HG02943 (cell line): ENCODE measurements around the gene KRT71.

Experiments
- ATAC-seq: cut with Tn5 transposase; IDR thresholded peaks from one replicate; pipeline ENCODE4 v1.9.1; 2021; ENCODE audit warnings: mild to moderate bottlenecking, low read depth, moderate library complexity; ENCODE audit not compliant: unreplicated experiment

The KRT71 gene

DNA sequence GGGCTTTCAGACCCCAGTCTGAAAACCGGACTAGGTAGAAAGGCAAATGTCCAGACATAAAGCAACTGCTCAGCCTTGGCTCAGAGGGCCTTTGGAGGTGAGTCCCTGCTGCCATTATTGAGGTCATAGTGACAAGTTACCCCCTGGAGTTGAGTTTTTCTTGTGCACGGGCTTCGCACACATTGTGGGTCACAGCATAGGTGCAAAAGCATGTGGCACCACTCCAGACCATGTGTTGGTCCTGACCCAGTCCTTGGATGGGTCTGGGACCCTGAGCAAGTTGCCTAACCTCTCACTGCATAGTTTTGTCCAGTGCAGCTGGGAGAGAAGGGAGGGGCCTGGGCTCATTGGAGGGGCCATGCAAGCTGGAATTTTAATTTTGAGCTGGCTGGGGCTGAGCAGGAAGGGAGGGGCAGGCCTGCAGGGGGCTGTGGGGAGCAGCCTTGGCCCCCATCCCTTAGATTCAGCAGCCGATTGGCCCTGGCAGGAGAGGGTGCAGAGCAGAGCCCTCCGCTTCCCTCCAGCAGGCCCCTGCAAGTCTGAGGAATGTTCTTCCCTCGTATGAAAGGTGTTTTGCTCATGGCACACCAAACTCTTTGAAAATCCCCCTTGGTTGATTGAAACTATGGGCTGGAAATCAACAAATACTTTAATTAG is 28.6 kb downstream of the KRT71 start:
- no peak for ATAC-seq

DNA sequence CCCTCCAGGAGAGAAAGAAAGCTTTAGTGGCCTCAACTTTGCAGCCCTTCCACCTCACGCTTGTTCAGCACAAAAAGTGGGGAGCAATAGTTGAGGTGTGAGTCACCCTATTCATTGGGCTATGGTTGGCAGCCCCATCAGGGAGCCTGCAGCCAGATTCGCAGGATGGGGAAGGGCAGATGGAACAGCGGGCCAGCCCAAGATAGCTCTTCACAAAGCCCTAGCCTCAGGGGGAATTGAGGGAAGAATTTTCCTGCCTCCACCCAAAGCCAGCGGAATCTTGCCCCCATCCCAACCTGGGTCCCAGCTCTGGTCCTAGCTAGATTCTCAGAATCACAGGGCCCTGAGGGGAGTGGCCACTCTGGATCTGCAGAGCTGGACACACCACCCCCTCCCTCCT is 29.1 kb downstream of the KRT71 start:
- no peak for ATAC-seq

DNA sequence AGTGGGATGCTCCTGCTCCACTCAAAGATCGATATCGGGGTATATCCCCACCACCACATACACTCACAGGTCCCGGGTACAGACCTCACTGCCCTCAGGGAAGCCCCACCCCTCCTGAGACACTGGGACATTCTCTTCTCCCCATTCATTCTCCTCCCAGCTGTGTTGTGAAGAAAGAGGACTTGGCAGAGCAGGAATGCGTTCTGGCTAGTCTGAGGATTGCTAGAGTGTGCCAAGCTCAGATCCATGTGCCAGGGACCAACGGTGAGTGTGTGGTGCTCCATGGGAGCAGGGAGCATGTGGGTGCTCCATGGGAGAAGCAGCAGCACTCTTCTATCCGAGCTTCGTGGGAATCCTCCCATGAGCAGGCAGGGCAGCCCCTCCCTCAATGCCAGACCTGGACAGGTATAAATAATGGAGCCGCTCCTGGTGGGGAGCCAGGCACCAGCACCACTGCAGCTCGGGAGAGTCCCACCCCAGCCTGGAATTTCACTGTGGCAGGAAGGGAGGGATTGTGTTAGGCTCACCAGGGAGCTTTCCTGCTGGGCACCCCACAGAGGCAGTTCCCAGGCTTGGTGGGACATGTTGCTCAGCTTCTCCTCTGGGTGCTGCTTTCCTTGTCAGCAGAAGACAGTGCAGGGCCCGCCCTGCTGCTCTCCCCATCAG is 30.5 kb downstream of the KRT71 start:
- ATAC-seq: no peak

DNA sequence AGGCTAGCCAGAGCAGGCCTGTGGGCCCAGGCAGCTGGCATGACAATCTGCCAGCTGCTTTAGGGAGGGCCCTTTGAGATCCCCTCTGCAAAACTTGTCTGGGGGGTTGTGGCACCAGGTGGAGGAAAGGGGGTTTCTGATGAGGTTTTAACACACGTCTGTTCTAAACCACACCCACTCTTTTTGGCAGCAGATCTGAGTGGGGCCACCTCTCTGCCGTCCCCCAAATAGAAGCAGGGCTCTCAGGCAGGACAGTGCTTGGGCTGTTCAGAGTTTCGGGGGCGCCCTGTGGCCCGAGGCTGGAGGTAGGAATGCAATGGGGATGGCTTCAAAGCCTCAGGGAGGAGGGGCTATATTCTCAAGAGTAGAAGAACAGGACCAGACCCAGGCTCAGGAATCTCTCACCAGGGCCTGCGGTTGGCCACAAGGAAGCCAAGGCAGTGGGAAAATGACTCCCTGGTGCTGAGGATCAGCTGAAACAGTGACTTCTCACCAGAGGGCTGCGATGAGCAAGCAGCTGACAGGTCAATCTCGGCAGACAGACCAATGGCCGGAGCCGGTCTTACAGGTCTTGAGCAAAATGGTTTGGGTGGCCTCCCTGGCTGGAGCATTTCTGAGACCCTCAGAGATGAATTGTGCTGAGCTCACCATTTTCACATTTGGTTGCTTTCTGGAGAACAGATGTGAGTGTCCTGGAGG is 31.2 kb downstream of the KRT71 start:
- no peak for ATAC-seq

DNA sequence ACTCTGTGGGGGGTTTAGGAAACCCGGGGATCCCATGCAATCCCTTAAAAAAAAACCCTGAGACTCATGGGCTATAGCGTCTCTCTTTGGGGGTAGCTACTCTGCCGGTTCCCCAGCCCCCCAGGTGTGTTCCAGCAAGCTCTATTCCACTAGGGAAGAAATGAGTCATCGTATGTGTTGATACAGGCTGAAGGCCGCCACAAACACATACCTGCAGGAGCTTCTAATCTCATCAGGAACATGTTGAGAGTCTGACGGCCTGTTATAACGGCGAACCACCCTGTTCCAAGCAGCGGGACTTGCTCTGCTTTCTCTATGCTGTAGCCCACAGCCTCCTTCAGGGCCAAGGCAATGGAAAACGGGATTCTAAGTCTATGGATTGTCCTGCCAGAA is 31.8 kb downstream of the KRT71 start:
- no peak for ATAC-seq

DNA sequence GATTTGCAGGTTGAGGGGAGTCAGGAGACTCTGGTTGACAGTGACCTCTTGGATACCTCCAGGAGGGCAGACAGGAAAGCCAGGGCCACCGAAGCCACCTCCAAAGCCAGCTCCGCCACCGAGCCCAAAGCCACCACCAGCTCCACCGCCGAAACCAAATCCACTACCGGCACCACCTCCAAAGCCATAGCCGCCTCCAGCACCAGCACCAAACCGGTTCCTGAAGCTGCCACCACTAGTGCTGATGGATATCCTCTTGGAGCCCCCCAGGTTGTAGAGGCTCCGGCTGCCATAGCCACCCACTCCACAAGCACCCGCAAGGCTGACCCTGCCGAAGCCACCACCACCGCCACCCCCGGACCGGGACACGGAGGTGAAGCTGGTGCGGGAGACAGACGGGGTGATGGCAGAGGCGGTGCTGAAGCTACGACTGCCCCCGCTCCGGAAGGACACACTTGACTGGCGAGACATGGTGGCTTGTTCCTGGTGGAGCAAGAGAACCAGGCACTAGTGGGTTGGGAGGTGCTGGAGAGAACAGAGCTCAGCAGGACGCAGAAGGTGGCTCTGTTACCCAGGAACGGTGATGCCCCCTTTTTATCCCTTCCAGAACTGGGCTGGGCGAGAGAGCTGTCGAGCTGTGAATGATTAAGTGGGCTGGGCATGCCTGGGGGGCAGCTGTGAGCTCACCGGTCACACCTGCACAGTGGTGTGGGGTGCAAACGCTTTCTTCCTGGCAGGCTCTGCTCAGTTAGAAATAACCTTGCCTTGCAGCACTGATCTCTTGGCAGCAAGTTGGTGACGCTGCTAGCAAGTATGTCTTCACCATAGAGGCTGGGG is 32.9 kb downstream of the KRT71 start, which contains the start of gene KRT5:
Gene KRT5 (minus strand): TSS at position 569 of the 837 bp plus-strand sequence. CDS start 98 bp downstream, at position 471.
- ATAC-seq: no peak

DNA sequence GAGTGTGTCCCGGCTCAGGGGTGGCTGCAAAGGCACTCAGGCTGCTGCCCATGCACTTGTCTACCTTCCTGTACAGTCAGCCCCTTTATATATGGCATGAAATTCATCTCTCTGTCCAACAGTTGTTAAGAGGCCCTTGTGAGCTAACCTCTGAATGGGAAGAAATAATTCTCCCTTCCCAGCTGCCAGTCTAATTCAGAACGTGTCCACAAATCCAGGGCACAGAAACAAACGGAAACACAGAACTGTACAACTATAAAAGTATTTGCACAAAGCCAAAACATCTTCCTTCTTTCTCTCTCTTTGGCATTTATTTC is 33.6 kb downstream of the KRT71 start:
- ATAC-seq: no peak

DNA sequence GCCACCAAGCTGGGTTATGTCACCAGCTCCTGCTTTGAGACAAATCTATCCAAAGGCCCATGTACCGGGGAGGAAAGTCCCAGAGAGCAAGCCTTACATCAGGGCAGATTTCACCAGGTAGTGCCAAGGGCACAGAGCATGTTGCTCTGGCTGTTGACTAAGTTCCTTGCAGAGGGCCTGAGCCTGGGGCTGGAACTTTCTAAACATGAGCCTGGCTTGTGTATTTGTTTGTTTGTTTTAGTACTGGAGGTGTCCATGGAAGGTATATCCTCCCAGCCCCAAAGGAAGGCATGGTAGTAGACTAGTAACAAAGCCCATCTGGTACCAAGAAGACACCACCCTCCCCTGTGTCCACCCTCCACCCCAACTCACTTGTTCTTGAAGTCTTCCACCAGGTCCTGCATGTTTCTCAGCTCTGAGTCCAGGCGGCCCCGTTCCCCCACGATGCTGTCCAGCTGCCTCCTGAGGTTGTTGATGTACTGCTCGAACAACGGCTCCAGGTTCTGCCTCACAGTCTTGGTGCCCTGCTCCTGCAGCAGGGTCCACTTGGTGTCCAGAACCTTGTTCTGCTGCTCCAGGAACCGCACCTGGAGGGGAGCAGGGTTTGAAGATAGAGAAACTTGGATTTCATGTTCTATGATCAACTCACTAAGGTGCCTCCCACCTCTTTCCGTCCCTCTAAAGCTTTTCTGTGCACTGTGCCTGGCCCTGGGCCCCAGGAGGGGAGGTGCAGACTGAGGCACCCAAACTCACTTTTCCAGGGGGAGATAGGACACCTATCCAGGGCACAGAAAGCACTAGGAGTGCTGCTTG is 34.2 kb downstream of the KRT71 start:
- ATAC-seq: no peak

DNA sequence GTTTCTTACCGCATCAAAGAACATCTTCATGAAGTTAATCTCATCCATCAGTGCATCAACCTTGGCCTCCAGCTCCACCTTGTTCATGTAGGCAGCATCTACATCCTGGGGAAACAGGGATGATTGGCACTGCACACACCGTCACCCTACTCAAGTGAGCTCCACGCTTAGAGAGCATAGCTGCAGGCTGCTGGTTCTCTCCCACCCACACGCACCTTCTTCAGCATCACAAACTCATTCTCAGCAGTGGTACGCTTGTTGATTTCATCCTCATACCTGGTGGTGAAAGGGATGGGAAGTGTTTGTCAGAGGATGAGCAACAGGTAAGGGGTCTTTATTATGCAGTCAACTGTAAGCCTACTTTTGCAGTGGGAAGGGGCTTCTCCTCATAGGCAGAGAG is 35.1 kb downstream of the KRT71 start:
- no peak for ATAC-seq

DNA sequence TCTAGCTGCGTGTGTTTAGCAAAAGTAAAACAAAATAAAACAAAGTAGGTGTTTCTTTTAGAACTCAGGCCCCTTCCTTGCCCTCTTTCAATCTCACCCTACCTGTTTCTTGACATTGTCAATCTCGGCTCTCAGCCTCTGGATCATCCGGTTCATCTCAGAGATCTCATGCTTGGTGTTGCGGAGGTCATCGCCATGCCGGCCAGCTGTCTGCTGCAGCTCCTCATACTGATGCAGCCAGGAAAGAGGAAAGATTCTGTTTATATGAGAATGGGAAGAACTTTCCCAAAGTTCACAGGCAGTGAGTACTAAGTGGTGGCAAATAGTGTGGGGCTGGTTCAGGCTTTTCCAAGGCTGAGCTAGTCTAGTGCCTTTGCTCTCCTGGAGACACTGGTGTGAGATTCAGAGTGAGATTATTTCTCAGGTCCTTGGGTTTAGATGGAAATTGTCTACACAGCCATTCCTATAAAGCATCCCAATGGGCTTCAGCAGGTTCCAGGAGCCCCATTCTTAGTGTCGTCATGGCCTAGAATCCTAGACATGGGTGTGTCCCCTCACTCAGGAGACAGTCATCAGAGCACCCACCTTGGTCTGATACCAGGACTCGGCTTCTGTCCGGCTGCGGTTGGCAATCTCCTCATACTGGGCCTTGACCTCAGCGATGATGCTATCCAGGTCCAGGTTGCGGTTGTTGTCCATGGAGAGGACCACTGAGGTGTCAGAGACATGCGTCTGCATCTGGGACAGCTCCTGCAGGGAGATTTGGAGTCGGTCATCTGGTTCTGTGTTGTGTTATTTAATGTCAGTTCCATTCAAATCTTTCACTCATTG is 35.7 kb downstream of the KRT71 start:
- no peak for ATAC-seq

DNA sequence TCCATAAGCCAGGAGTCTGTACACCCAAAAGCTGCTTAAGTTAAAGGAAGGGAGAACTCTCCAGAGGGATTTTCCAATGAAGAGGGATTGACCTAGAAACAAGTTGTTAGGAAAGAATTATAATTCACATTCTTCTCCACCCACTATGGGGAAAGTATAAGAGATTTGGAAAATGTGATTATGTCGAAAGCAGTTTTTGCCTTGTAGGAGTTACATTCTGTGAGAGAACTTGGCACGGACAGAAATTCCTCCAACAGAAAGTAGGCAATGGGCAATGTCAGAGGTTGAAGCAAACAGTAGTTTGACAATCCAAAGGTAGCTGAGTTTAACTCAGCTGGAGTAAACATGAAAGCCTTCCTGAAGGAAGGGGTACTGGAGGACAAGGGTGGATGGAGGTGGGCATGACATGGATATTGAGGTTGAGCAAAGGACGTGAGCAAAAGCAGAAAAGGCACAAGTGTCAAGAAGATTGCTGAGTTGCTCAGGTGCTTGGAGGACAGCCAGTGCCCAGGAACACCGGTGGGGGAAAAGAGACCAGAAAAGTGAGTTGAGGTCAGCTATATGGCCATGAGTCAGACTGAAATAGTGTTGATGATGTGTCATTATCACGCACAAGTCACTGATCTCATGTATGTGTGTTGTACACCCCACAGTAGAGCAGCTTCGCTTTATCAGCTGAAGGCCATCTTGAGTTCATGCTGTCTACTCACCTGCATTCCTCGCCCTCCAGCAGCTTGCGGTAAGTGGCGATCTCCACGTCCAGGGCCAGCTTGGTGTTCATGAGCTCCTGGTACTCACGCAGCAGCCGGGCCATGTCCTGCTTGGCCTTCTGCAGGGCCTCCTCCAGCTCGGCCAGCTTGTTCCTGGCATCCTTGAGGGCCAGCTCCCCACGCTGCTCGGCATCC is 36.8 kb downstream of the KRT71 start:
- ATAC-seq: no peak

DNA sequence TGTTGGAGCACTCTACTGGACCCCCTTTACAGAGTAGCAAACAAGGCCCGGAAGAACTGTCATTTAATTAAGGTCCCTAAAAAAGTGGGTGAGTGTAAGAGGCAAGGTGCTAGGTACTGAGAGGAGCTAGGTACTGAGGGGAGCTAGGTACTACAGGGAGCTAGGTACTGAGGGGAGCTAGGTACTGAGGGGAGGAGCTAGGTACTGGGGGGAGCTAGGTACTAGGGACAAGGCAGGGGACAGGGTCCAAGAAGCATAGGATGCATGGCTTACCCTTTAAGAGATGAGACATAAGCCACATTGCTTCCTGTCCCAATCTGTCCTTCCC is 37.7 kb downstream of the KRT71 start:
- no peak for ATAC-seq

DNA sequence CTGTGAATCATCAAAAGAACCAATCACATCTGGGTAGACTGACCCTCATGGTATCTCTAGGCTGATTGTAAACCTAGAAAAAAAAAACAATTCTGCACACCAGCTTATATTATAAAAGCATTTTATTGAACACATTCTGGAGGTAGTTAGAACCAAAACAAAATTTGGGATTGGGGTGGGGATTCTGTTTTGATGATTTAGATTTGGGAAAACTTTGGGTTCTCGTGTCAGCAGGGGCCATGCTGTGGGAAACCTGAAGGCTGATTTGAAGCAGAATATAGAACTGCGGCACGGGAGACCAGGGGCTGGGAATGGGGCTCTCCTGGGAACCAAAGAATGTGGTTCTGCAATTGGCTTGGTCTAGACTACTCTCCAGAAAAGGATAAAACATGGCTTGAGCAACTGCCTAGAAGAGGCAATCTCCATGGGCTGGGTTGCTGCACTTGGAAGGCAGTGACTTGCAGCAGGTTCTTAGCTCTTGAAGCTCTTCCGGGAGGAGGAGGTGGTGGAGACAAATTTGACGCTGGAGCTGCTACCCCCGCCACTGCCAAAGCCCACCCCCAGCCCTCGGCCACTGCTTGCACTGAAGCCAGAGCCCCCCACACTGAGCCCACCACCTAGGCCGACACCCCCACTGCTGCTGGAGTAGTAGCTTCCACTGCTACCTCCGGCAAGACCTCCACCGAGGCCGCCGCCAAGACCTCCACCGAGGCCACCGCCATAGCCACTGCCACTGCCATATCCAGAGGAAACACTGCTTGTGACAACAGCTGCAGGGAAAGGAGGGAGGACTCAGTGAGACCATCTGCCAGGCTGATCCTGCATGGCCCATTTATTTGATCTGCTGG is 38.2 kb downstream of the KRT71 start:
- ATAC-seq: no peak

DNA sequence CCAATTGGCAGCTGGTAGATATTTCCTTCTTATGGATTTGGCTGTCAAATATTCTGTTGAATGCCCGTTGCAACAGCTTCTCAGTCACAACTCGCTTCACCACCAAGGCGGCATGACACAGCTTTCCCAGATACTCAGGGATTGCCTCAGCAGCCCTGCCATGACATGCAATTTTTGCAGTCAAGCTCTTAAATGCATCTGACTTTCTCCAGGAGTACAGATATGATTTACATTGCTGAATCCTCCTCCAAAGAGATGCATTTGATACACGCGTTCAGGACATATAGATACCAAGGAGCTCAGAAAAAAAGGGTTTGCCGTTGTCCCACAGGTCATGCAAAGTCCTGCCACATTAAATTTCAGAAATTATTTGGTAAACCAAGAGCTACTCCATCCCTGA is 39.2 kb downstream of the KRT71 start:
- no peak for ATAC-seq

DNA sequence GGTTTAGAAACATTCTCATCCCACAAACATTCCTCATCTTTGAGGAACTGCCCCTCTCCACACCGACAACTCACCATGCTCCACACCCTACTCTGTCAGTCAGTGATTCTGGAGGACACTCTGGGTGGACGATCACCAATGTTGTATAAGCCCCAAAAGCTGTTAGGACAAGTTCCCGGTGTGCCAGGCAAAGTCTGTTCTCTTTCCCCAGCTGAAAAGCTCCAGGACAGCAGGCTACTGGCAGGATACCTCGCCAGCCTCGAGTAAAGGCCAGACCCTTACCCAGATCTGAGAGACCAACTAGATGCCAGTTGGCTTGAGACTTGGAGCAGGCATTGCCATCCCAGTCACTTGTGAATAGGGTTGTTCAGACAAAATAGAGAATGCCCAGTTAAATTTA is 44.7 kb downstream of the KRT71 start:
- no peak for ATAC-seq

DNA sequence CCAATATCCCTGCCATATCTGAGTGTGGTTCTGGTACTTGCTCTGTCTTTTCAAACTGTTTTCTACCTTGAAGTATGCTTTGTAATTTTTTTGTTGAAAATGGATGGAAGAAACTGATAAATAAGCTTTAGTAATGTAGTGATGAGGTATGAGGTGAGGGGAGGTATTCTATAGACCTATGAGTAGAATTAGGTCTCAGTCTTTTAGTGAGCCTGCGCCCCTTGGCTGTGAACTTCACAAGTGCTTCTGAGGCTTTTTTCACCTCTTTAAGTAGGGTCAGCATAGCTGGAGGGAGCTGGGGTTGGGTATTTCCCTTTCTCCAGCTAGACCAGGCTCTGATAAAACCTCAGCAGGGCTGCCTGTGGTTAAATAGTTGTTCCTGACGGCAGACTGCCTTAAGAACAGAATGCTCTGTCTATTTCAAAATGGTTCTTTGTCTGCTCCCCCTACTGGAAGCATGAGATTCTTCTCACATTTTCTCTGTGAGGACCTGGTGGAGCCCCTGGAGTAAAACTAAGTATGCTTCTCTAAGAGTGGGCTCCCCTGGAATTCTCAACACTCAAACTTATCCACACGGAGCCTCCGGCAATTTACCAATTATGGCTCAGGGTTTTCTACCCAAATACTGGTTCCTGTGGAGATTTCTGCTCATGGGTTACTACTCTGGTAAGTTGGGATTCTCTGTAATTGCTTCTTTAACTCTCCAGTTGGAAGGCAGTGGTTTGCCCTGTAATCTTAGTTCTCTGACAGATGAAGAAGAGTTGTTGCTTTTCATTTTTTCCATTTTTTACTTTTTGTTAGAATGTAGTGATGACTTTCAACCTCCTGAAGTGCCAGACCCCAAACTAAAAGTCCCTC is 45.9 kb downstream of the KRT71 start:
- ATAC-seq: no peak

DNA sequence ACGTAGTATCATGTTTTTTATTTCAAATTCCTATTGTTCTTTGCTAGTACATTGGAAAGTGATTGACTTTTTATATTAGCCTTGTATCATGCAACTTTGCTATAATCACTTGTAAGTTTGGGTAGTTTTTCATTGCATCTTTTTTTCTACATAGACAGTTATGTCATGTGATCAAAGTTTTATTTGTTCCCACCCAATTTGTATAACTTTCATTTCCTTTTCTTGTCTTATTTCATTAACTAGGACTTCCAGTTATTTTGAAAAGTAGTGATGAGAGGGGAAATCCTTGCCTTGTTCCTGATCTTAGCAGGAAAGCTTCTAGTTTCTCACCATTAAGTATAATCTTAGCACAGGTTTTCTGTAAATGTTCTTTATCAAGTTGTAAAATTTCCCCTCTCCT is 50.1 kb downstream of the KRT71 start:
- ATAC-seq: no peak
